Activated CD4-positive, alpha-beta T cell treated with anti-CD3 and anti-CD28 coated beads for 1 hour (primary cell): ENCODE results near the gene CDH22.
A peak's percentile ranks its signal among the peaks of the same experiment; 100 is the strongest.

Experiments
- DNase-seq: peaks from one replicate; pipeline ENCODE4 v3.0.0-alpha.2; 2020

Gene CDH22

GRCh38 chr20:46132705-46133120 lies 175.6 kb downstream of the CDH22 start:
- peak; percentile 44 for DNase-seq

- no peak for DNase-seq
Observed at GRCh38 chr20:46131396-46131795, 176.9 kb downstream of the CDH22 start.

- no peak for DNase-seq
Observed at GRCh38 chr20:46130534-46130933, 177.8 kb downstream of the CDH22 start.

GRCh38 chr20:46129955-46130481 lies 178.3 kb downstream of the CDH22 start:
- DNase-seq, result no peak

GRCh38 chr20:46128310-46129151 lies 179.8 kb downstream of the CDH22 start:
- no peak for DNase-seq

GRCh38 chr20:46127396-46128010 lies 180.8 kb downstream of the CDH22 start:
- no peak for DNase-seq

- no peak for DNase-seq
Observed at GRCh38 chr20:46126440-46127056, 181.8 kb downstream of the CDH22 start.
